Activated T-cell treated with anti-CD3 and anti-CD28 coated beads for 24 hours (primary cell): ENCODE results near the gene MCC.

Experiments used
- DNase-seq: peaks from one replicate; pipeline ENCODE4 v3.0.0-alpha.2; 2020; ENCODE audit warnings: low read depth

The MCC gene

GRCh38 chr5:113487781-113488644, at the start of gene MCC:
Gene MCC, minus strand, starts transcription at chr5:113488453.
- peak; percentile 18 for DNase-seq

GRCh38 chr5:113531481-113532159, 43.4 kb upstream of the MCC start:
- no peak for DNase-seq

- DNase-seq, result no peak
Observed at GRCh38 chr5:113527746-113528145, 39.5 kb upstream of the MCC start.

- no peak for DNase-seq
Observed at GRCh38 chr5:113526421-113526820, 38.2 kb upstream of the MCC start.

GRCh38 chr5:113524927-113525326, 36.7 kb upstream of the MCC start:
- DNase-seq, result no peak

- no peak for DNase-seq
Observed at GRCh38 chr5:113523168-113523567, 34.9 kb upstream of the MCC start.

GRCh38 chr5:113520899-113521298, 32.6 kb upstream of the MCC start:
- no peak for DNase-seq

- no peak for DNase-seq
Observed at GRCh38 chr5:113520429-113520828, 32.2 kb upstream of the MCC start.

GRCh38 chr5:113519412-113519811, 31.2 kb upstream of the MCC start:
- DNase-seq, result no peak

GRCh38 chr5:113518884-113519283, 30.6 kb upstream of the MCC start:
- no peak for DNase-seq

- DNase-seq, result no peak
Observed at GRCh38 chr5:113514289-113514635, 26.0 kb upstream of the MCC start.

- peak; percentile 87 for DNase-seq
Observed at GRCh38 chr5:113513384-113514288, 25.4 kb upstream of the MCC start, which contains the start of gene YTHDC2. Gene YTHDC2, plus strand, starts transcription at chr5:113513694. Its CDS starts 202 bp downstream, at chr5:113513896.

GRCh38 chr5:113512341-113512740, 24.1 kb upstream of the MCC start:
- DNase-seq, result no peak

GRCh38 chr5:113510836-113511451, 22.7 kb upstream of the MCC start:
- no peak for DNase-seq

GRCh38 chr5:113508756-113509155, 20.5 kb upstream of the MCC start:
- DNase-seq, result no peak

- no peak for DNase-seq
Observed at GRCh38 chr5:113507601-113508000, 19.3 kb upstream of the MCC start.

- no peak for DNase-seq
Observed at GRCh38 chr5:113505181-113505580, 16.9 kb upstream of the MCC start.

- no peak for DNase-seq
Observed at GRCh38 chr5:113503146-113503545, 14.9 kb upstream of the MCC start.

- DNase-seq, result no peak
Observed at GRCh38 chr5:113502073-113502472, 13.8 kb upstream of the MCC start.

GRCh38 chr5:113495422-113495841, 7.2 kb upstream of the MCC start:
- no peak for DNase-seq

GRCh38 chr5:113493446-113493845, 5.2 kb upstream of the MCC start:
- no peak for DNase-seq

- DNase-seq, result no peak
Observed at GRCh38 chr5:113491022-113491421, 2.8 kb upstream of the MCC start.
